DMS53 treated with DMSO at 0.1 percent for 48 hours (cell line): Measurements from ENCODE around the gene TPX2.
A peak's percentile ranks its signal among the peaks of the same experiment; 100 is the strongest.

Experiments
- DNase-seq: peaks from one replicate; lab custom pipeline; 2025; ENCODE audit not compliant: unreplicated experiment; lab: John Stamatoyannopoulos, UW

Gene TPX2

GRCh38 chr20:31845300-31845863 lies 106.3 kb downstream of the TPX2 start, which contains the start of gene FOXS1:
FOXS1 (minus strand) TSS chr20:31845604; CDS start chr20:31845542, 62 bp downstream.
- DNase-seq = no peak

- no peak for DNase-seq
Observed at GRCh38 chr20:31846793-31847138, 107.7 kb downstream of the TPX2 start.

GRCh38 chr20:31848088-31848999 lies 109.3 kb downstream of the TPX2 start:
- DNase-seq = no peak

GRCh38 chr20:31849306-31849930 lies 110.3 kb downstream of the TPX2 start:
- DNase-seq = peak; percentile 66
